ENCODE data around the gene IKBKE.

DNA sequence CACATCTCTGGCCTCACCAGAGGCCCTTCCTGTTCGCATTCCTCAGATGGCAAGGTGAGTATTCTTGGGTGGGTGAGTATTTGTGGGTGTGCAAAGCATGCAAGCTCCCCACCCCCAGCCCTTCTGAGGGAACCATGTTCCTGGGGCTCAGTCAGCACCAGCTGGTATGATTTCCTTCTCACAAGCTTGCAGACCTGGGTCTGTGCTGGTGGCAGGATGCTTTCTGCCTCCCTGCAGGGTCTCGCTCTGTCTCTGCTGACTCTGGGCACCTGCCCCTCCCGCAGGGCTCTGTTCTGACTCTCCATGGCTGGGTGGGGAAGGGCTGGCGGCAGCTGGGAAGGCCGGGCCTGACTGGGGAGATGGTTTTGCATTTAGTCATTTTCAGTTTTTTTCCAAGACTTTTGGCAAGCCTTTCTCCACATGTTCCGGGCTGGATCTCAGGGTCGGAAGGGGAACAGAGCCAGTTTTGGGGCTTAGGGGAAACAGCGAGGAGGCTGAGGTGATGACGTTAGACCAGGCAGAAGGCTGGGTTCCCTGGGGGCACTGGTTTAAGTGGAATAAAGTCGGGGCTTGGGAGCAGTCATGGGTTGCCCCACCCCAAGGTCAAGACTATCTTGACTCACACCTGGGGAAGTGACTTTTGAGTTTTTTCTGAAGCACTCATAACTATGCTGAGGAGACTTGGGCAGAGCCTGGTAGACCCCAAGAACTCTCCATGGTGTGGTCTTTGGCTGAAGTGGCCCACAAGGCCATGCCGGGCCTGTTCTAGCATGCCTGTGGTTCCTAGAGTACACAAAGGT lies 43.2 kb downstream of the IKBKE start:
- no peak for TF ChIP-seq POLR2AphosphoS5 (IDR thresholded peaks at IDR 0.05; ENCODE audit: low read depth, low read length)
- TF ChIP-seq CBX5 (IDR thresholded peaks at IDR 0.05; ENCODE audit: low read depth, low read length): no peak
- TF ChIP-seq POLR2A (IDR thresholded peaks at IDR 0.05; ENCODE audit: control extremely low read depth in 1 of 2, low read depth in 2 of 2, low read length in 2 of 2): no peak
- no peak for TF ChIP-seq EP300 (IDR thresholded peaks at IDR 0.05; ENCODE audit: borderline replicate concordance in 1 of 2, low read depth in 2 of 2, low read length in 2 of 2)

All from H1 (cell line).